GM18526 (cell line): ENCODE data around the gene PAM.

Source experiments
- POLR2A ChIP-seq: IDR thresholded peaks from 3 replicates; pipeline ENCODE4 v1.6.1; 2011; ENCODE audit not compliant: insufficient read length; ENCODE audit errors: extremely low read depth

The PAM gene

GRCh38 chr5:102946971-102947370 is 191.9 kb downstream of the PAM start:
- no peak for TF ChIP-seq POLR2A

DNA sequence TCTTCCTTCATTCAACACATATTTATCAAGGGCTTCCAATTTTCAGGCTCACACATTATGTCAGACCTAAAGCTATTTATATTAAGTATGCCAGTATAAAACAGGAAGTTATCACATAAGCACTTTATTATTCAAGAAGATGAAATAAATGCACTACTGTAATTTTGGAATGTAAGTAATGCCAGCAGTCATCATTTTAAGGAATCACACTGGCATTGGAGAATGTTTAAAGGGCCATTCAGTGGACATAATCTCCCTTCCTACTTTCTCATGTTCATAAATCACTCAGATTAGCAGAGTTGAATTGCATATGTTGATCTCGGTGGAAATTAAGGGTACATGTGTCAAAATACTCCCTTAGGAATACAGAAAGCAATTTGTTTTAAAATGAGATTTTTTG is 200.4 kb downstream of the PAM start:
- no peak for TF ChIP-seq POLR2A

GRCh38 chr5:102956599-102956998 is 201.5 kb downstream of the PAM start:
- TF ChIP-seq POLR2A, result no peak

- TF ChIP-seq POLR2A, result no peak
Measured at GRCh38 chr5:102957141-102957540, 202.0 kb downstream of the PAM start.

GRCh38 chr5:102958481-102959011 is 203.4 kb downstream of the PAM start:
- no peak for TF ChIP-seq POLR2A

DNA sequence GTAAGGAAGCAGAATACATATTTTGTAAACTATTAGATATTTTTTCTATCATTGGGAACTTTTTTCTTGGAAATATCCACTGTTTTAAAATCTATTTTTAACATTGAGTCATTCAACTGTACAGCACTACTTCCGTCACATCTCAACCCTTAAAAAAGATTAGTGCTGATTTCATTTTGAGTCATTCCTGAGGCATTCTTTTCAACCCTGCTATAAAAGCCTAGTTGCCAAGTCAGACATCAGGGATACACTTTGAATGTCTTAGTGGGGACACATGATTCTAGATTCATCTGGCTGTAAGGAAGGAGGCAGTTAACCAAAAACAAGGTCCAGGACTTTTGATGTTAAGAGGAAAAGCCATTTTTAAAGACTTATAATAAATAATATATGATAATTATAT is 203.9 kb downstream of the PAM start:
- no peak for TF ChIP-seq POLR2A

- TF ChIP-seq POLR2A, result no peak
Measured at GRCh38 chr5:102961671-102962070, 206.6 kb downstream of the PAM start.

- TF ChIP-seq POLR2A, result no peak
Measured at GRCh38 chr5:102965653-102966052, 210.5 kb downstream of the PAM start.

- TF ChIP-seq POLR2A, result no peak
Measured at GRCh38 chr5:102969641-102970040, 214.5 kb downstream of the PAM start.

DNA sequence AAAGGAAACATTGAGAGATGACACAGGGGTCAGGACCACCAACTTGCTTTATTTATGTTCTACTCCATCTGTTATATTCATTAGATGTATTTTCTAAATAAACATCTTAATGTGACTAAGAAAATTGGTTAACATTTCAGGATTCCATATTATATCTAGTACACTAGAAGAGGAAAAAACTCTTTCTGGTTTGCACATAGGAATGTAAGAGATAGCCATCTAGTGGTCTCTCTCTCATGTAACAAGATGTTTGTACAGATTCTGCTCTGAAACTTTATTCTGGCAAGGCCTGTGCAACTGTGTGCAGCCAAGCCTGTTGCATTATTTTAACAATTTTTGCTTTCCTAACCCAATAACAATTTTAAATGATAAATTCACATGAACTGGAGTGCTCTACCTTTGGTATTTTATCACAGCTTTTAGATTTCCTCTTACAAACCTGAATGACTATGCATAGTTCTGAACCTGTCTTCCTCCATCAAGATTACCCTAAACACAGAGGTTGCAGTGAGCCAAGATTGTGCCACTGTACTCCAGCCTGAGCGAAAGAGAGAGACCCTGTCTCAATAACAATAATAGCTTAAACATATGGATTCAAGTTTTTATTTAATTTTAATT is 216.7 kb downstream of the PAM start:
- no peak for TF ChIP-seq POLR2A

DNA sequence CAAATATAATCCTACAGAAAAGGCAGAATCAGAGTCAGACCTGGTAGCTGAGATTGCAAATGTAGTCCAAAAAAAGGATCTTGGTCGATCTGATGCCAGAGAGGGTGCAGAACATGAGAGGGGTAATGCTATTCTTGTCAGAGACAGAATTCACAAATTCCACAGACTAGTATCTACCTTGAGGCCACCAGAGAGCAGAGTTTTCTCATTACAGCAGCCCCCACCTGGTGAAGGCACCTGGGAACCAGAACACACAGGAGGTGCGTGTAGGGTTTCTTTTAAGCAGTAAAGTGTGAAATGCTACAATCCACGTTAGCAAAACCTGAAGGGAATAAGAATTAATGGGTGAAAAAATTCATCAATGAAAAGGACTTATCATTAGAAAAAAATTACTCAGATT is 219.1 kb downstream of the PAM start:
- TF ChIP-seq POLR2A, result no peak

- no peak for TF ChIP-seq POLR2A
Measured at GRCh38 chr5:102975045-102975444, 219.9 kb downstream of the PAM start.

- no peak for TF ChIP-seq POLR2A
Measured at GRCh38 chr5:102975457-102976182, 220.5 kb downstream of the PAM start.

GRCh38 chr5:102981957-102982635 is 227.0 kb downstream of the PAM start:
- TF ChIP-seq POLR2A, result no peak

- TF ChIP-seq POLR2A, result no peak
Measured at GRCh38 chr5:102986074-102986473, 231.0 kb downstream of the PAM start.

GRCh38 chr5:102988459-102988858 is 233.4 kb downstream of the PAM start:
- no peak for TF ChIP-seq POLR2A

- no peak for TF ChIP-seq POLR2A
Measured at GRCh38 chr5:102991802-102992201, 236.7 kb downstream of the PAM start.
